ENCODE measurements around the gene IL17B.

Gene IL17B

DNA sequence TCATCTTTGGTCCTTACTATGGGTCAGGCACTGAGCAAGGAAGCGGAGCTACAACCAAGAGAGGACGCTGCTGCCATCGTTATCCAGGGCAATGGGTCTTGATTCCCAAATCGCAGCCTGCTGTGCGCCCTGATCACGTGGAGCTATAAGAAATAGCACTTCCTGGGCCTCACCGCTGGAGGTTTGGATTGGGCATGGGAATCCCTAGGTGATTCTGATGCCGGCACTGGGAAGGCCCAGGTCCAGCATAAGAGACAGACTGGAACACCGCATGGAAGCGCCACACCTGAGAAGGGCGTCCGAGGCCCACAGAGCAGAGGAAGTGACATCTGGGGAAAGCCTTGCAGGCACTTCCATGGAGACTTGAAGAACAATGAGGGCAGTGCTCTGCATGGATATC, 3.0 kb downstream of the IL17B start:
- no peak for DNase-seq

DNA sequence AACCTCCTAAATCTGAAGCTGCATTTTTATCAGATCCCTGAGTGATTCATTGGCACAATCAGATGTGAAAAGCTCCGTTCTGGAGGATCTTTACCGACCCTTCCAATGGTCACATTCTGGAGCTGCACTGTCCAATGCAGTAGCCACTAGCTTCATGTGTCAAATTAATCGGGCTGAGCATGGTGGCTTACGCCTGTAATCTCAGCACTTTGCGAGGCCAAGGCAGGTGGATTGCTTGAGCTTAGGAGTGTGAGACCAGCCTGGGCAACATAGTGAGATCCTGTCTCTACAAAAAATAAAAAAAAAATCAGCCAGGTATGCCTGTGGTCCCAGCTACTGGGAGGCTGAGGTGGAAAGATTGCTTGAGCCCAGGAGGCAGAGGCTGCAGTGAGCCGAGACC, 3.7 kb downstream of the IL17B start:
- DNase-seq = no peak

DNA sequence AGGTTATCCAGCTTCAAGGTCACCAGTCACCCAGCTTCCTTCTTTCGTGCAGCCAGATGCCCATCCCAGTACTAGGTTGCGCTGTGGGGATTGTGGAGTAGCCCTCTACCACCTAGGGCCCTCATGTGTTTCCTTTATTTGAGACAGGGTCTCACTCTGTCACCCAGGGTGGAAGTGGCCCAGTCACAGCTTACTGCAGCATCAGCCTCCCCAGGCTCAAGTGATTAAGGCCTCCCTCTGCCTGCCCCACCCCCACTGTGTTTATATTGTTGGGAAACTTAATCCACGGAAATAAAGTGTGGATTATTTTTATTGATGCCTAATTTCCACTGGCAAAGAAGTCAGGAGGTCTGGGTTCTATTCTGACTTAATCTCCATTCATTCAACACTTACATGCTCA, 4.3 kb downstream of the IL17B start:
- DNase-seq = no peak

DNA sequence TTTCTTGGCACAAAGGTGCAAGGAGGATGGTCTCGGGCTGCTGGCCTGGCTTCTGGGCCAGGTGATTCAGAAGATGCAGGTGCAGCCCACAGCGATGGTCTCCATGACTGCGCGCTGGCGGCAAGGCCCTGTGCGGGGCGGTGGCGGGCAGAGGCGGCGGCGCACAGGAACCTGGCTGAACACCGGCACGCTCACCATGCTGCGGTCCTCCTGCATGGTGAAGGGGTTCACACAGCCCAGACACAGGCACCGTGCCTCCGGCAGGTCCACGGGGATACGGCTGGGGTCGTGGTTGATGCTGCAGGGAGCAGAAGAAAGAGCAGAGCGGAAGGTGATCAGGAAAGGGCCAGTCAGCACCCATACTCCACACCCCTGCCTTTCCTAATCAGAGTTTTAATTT, 4.8 kb downstream of the IL17B start:
- DNase-seq = no peak

DNA sequence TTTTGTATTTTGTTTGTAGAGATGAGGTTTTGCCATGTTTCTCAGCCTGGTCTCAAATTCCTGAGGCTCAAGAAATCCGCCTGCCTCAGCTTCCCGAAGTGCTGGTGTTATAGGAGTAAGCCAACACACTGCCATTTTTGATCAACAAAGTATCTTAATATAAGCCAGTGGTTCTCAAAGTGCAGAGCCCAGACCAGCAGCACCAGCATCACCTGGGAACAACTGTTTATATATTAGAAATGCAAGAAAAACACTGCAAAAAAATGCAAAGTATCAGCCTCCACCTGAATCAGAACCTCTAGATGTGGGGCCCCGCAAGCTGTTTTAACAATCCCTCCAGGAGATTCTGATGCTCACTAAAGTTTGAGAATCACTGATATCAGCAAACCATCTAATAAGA, 6.2 kb downstream of the IL17B start:
- no peak for DNase-seq

DNA sequence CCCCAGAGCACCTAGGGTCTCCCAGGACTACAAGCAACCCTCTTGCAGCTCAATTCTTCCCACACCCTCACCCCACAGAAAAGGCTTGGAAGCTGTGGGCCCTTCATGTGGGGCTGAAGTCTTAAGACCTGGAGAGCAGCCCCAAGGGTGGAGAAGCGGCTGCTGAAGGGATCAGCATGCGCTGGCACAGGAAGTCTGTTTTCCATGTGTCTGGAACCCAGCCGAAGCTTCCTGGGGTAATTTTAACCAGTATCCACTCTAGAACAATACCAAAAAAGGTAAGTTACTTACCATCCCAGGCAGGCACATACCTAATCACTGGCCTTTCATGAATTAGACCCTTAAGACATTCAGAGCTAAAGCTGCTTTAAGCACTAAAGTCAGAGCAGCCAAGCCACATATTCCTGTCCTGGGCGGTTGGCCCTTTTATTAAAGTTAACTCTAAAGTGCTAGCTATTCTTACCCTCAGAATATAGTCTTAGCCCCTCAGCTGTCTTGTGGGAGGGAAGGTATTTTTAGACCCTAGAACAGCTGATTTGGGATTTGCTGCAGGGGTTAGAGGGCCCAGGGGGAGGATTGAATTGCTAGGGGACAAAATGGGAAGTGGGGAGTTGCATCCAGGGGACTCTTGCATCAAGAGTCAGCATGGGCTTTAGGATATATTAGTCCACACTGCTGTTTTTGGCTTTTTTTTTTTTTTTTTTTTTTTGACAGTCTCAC, 6.9 kb downstream of the IL17B start:
- no peak for DNase-seq

DNA sequence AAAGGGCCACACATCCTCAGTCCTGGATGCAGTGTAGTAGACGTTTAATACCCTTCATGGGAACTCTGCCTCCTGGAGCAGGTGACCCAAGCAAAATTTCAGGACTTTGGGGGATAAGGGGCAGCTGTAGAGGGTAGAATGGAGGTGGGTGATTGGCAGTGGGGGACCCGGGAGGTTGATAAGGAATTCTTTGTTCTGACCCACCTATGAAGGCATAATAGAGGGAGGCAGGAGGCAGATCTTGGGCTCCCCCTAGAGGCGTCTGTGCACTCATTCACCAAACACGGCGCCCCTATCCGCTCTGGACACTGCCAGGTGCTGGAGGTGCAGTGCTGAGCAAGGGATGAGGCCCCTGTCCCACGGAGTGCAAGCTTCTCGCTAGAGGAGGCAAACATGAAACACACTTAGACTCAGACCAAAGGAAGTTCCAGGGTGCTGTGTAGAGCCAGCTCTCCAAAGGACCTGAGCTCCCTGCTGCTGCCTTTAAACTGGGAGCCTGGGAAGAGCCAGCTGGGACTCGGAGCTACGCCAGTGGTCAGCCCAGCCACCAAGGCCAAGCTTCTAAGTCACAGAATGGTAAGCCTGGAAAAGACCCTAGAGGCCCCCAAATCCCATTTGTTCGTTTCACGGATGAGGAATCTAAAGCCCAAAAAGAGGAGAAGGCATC, 7.7 kb downstream of the IL17B start:
- peak; percentile 31 for DNase-seq

DNA sequence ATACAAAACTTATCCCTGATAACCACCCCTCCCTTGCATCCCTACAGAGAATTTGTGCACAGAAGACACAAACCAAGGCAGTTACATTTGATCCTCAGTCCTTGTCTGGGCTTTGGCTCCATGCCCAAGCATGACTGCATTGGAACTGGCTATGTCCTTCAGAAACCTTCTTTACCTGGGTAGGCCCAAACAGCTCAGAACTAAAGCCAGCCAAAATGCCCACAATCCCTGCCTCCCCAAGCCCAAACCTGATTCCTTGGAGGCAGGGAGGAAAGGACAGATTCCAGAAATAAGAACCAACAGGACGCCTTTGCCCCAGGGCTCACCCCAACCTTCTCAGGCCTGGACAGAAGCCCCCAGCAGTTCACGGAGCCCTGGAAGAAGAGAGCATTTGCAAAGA, 8.2 kb downstream of the IL17B start:
- DNase-seq = no peak

DNA sequence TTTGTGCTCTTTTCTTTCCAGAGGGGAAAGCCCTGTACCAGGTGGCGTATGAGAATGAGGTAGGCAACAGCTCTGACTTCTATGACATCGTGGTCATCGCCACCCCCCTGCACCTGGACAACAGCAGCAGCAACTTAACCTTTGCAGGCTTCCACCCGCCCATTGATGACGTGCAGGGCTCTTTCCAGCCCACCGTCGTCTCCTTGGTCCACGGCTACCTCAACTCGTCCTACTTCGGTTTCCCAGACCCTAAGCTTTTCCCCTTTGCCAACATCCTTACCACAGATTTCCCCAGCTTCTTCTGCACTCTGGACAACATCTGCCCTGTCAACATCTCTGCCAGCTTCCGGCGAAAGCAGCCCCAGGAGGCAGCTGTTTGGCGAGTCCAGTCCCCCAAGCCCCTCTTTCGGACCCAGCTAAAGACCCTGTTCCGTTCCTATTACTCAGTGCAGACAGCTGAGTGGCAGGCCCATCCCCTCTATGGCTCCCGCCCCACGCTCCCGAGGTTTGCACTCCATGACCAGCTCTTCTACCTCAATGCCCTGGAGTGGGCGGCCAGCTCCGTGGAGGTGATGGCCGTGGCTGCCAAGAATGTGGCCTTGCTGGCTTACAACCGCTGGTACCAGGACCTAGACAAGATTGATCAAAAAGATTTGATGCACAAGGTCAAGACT, 11.0 kb downstream of the IL17B start:
- no peak for DNase-seq

DNA sequence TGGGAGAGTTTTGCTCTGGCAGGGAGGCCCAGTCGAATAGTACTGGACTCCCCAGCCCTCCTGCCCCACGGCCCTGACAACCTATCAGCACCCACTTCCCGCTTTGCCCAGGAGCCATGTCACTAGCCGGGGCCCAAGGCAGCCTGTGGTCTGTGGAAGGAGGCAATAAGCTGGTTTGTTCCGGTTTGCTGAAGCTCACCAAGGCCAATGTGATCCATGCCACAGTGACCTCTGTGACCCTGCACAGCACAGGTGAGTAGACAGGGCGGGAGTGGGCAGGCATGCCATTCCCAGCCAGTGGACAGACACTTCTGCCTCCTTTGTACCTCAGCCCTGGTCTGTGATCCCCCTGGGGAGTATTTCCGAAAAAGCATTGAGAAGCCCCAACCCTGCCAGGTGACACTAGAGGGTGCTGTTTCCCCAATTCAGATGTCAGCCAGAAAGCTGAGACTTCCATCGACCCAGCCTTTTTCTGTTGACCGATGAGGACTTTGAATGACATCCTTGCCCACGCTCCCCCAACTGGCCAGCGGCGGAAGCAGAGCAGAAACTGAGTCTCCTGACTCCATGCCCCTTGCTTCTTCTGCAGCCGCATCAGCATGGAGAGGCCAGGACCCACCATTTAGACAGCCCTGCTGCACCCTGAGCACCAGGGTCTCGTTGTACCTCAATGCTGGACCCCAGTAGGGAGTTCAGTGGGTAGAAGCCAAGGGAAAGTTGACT, 11.7 kb downstream of the IL17B start:
- peak; percentile 44 for DNase-seq

DNA sequence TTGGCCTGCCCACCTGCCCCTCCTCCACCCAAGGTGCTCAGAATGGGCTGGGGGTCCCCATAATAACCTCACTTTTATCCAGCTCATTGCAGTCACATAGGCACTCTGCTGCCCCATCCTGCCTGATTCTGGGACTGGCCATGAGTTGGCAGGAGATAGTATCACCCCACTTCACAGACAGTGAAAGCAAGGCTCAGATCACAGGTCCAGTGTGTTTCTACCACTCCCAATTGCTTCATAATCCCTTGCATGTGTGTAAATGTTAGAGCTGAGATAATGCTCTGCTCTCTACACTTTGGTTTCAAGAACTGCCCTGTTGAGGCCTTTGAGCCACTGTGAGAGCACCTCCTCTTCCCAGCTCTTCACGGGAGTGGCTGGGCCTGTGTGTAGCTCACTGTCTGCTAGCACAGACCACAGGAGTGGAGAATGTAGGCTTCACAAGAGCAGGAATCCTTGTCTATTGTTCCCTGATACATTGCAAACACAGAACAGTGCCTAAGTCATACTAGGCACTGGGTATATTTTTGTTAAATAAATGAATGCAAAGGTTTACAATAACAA, 12.8 kb downstream of the IL17B start:
- DNase-seq = no peak

DNA sequence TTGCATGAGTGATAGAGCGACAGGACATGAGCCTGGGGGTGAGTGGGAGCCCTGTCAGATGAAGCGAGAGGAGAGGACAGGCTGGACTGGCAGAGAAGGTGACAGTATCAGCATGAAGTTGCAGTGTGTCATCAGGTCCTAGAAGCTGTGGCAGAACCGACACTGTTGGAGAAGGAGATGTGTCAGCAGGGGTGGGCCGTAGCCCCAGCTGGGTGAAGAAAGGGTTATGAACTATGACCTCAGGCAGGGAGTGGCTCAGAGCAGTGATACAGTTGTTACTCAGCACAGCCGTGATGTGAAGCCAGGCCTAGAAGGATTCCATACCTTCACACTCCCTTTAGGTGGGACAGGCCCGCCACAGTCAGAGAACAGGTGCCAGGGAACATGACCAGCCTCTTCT, 13.7 kb downstream of the IL17B start:
- no peak for DNase-seq

DNA sequence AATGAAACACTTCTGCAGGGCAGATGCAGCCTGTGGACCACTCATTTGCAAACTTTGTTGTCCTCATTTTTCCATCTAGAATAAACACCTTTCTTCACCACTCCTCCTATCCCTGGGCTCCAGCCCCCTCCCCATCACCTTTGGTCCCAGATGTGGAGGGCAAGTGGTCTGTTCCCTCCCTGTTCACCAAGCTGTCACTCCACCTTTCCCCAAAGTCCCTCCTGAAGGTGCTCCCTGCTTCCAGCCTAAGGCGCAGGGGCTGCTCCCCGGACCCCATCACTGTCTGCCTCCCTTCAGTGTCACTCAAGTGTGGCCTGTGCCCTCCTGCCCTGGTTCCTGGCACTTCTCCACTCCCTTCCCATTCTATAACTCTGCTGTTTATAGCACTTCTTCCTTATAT, 14.4 kb downstream of the IL17B start:
- no peak for DNase-seq

DNA sequence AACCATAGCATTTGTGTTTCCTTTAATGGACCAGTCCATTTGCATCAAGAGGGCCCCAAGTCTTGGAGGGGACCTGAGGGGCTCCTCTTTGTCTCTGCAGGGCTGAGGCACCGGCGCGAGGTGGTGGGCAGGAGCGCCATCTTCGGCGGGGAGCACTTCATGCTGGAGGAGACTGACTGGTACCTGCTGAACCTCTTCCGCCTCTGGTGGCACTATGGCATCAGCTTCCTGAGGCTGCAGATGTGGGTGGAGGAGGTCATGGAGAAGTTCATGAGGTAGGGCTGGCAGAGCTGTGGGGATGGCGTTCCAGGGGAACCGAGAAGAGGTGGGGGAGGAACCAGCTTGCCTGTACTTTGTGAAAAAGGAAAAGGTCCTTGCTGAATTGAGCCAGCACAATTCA, 15.2 kb downstream of the IL17B start:
- no peak for DNase-seq

DNA sequence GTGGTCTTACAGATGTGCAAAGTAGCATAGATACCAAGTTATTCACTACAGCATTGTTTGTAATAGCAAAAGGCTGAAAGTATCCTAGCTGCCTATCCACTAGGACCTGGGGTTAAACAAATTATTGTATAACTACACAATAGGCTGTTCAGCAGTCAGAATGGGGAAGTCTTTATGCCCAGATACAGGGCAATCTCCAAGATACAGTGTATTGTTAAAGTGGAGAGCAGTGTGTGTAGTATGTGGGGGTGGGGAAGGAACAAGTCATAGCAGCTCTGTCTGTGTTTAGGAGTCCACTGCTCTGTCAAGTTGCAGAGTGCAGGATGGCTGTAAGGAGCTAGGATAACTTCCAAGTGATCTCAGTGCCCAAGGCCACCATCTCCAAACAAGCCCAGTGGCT, 15.7 kb downstream of the IL17B start:
- DNase-seq = no peak

DNA sequence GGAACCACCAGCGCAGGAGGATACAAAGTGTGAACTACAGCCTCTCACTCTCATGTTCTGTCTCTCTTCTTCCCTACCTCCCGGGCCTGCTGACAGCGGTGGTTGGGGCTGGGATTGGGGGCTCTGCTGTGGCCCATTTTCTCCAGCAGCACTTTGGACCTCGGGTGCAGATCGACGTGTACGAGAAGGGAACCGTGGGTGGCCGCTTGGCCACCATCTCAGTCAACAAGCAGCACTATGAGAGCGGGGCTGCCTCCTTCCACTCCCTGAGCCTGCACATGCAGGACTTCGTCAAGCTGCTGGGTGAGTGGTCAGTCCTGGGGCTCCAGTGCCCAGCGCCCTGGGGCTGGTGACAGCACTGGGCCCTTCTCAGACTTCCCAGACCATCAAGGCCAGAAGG, 16.6 kb downstream of the IL17B start:
- no peak for DNase-seq

DNA sequence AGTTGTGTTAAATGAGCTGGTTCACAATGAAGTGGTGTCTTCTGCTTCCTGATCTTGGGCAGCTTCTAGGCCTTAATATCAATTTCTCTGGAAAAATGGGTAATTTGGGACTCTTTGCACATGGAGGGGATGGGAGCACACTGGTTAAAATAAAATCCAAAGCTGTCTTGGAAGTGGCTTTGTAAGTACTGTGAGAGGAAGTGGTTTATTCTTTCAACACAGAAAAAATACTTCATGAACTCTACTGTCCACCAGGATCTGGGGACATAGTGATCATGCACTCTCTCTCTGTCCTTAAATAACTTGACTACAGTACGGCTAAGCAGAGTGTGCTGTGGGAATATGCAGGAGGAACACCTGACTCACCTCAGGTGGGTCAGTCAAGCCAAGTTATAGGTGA, 18.8 kb downstream of the IL17B start:
- DNase-seq = no peak

DNA sequence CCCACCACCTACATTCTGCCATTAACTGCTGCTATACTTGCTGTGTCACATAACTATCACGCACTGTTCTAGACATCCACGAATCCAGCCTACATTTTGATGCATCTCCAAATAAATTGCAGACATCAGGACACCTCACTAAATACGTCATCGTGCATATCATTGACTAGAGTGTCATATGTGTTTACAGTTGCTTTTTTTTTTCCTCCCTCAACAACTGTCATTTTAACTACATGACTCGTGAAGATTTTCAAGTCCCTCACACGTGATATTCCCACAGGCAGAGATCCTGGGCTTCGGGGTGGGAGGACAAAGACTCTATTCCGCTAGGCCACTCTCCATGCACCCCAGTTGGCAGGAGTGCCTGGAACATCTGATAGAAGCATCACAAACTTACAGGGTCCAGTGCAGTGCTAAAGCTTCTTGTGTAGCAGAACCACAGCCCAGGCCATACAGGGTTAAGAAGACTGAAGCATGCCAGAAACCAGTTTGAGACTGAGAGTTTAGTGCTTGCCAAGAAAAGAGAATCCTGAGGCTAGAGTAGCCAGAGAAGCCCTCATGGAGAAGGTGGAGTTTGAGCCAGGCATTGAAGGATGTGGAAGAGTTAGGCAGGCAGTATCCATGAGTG, 20.1 kb downstream of the IL17B start:
- DNase-seq = no peak

DNA sequence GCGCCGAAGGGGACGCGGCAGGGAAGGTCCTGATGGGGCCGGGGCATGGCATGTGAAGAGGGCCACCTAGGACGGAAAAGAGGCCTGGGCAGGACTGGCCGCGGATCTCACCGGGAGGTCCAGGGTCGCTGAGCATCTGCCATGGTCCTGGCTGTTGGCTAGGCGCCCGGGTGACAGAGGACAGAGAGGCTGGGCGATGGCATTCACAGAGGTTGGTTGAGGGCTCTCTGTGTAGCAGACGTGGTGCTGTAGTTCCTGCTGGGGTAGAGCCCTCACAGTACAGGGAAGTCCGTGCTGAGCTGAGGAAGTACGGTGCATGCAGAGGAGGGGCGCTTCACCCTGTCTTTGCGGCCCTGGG, 20.8 kb downstream of the IL17B start:
- peak; percentile 28 for DNase-seq

DNA sequence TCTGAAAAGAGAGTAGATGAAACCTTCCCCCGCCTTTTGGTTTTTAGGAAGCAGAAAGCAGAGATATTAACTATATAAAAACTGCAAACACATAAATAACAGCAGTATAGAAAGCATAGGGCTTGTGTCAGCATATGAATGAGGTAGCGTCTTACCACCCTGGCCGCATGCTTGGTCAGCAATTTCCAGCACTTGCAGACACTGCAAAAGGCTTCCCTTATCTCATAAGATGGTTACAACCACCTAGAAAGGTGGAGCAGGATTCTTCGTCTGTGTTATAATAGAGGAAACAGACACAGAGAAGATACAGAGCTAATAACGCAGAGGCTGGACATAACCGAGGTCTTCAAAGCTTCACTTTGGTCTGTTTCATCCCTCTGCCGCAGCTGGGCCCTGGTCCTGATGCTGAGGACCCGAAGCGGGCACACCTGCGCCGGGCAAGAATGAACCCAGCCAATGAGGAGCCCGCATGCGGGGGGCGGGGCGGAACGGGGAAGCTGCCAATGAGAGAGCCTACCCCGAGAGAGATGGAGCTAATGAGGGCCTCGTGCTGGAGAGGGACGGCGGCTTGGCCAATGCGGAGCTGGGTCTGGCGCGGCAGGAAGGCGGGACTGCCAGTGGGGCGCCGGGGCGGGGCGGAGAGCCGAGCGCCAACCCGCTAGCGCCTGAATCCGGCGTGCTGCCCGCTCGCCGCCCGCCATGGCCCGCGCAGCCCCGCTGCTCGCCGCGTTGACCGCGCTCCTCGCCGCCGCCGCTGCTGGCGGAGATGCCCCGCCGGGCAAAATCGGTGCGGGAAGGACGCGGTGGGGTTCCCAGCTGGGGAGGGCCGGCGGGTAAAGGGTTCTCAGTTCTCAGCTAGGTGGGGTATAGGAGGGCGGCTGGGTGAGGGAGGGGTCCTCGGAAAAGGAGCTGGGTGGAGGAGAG, 21.5 kb downstream of the IL17B start, which contains the start of gene PCYOX1L:
TSS of gene PCYOX1L (plus strand) at position 677 of the 924 bp plus-strand sequence. CDS start at position 700, 23 bp downstream.
- peak; percentile 97 for DNase-seq

DNA sequence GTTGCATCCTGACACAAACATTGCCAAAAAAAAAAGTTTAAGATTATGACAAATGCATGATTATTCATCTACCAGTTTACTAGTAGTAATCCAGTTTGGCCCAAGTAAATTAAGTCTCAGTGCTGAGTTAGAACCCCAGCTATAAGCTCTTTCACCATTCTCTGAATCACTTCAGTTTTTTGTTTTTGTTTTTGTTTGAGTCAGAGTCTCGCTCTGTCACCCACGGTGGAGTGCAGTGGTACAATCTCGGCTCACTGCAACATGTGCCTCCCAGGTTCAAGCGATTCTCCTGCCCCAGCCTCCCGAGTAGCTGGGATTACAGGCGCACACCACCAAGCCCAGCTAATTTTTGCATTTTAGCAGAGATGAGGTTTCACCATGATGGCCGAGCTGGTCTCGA, 22.7 kb downstream of the IL17B start:
- no peak for DNase-seq

DNA sequence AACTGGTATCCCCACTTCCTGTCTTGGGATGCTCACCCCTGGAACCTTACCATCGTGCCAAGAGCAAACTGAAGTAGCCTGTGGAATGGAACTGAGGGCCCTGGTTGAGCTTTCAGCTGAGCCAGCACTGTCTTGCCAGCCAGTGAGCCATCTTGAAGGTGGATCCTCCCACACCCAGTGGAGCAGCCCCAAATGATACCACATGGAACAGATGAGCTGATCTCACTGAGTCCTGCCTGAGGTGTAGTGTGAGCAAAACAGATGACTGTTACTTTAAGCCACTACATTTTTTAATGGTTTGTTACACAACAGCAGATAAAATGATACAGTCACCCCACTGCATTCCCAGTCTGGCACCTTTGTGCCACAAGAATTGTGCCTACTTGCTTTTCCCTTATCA, 23.4 kb downstream of the IL17B start:
- DNase-seq = no peak

All from NCI-H510A (cell line).